OCI-LY3 (cell line): ENCODE data around the gene CCDC158.

Experiments
- EZH2phosphoT487 ChIP-seq: fragments of 200-600 bp; shearing (Covaris generic); IDR thresholded peaks from 2 replicates; pipeline ENCODE4 v1.6.1; 2018; ENCODE audit warnings: antibody characterized with exemption, mixed run types, low read depth
- TF ChIP-seq, protein P1 (sequence below): fragments of 200-600, 300-600 bp; sonication (generic); IDR thresholded peaks from 2 replicates; pipeline ENCODE4 v1.5.1; 2014; ENCODE audit warnings: antibody characterized with exemption, low read length, low read depth

DNA sequence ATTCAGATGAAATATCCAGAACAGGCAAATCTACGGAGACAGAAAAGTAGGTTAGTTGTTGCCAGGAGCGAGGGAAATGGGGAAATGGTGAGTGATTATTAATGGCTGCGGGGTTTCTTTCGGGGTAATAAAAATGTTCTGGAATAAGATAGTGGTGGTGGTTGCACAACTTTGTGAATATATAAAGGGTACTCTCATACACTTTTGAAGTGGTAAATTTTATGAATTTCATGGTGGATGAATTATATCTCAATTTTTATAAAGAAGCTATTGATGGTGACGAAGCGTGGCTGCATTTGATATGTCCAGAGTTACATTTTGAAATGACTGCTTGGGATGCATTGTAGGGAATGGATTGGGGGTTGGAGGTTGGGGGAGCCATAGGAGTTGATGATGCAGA, 153.1 kb downstream of the CCDC158 start:
- TF ChIP-seq, protein P1, sequence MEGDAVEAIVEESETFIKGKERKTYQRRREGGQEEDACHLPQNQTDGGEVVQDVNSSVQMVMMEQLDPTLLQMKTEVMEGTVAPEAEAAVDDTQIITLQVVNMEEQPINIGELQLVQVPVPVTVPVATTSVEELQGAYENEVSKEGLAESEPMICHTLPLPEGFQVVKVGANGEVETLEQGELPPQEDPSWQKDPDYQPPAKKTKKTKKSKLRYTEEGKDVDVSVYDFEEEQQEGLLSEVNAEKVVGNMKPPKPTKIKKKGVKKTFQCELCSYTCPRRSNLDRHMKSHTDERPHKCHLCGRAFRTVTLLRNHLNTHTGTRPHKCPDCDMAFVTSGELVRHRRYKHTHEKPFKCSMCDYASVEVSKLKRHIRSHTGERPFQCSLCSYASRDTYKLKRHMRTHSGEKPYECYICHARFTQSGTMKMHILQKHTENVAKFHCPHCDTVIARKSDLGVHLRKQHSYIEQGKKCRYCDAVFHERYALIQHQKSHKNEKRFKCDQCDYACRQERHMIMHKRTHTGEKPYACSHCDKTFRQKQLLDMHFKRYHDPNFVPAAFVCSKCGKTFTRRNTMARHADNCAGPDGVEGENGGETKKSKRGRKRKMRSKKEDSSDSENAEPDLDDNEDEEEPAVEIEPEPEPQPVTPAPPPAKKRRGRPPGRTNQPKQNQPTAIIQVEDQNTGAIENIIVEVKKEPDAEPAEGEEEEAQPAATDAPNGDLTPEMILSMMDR, result no peak
- no peak for TF ChIP-seq EZH2phosphoT487
